AG08396 (cell line): ENCODE data around the gene SF3B2.
"Not testable (repeated sequence)": the region's sequence is repeated elsewhere in the genome, so short reads cannot be mapped to it uniquely, and the experiment has no call there.

Source experiments
- DNase-seq: peaks from one replicate; pipeline ENCODE4 v3.0.0; 2012; ENCODE audit warnings: low spot score, mixed read lengths

SF3B2 gene

GRCh38 chr11:66111158-66111557 lies 59.0 kb downstream of the SF3B2 start:
- DNase-seq, result no peak

- no peak for DNase-seq
These were observed 59.9 kb downstream of the SF3B2 start for GRCh38 chr11:66112041-66112491.

DNA sequence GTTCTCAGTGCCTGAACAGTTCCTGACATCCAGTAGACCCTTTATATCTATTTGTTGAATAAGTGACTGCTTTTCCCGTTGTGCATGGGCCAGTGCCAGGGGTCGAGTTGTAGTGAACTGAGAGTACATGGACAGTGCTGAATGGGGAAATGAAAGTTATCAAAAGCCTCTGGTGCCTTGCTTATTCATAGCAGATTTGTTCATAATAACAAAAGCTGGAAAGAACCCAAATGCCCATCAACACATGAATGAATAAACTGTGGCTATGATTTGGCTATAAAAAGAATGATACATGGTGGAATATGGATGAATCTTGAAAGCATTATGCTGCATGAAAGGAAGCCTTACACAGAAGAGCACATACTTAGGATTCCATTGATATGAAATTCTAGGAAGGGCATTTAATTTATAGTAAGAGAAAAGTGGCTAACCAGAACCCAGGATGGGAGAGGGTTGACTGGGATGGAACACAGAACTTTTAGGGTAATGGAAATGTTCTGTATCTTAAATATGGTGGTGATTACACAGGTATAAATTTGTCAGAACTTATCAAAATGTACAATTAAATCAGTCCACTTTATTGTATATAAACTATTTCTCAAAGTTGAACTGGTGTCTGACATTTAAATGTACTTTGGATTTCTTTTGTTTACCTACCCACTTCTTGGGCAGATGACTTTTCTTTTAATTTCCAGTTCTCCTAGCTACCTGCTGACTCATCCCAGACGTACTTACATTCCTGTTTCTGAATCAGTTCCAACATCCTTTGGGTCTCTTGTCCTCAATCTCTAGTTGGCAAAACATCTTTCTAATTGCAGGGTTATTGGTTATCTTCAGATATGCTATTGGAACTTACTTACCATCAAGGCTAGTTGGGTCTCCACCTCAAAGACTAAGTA lies 60.7 kb downstream of the SF3B2 start:
- DNase-seq, result peak; percentile 29

GRCh38 chr11:66114957-66115356 lies 62.8 kb downstream of the SF3B2 start:
- not testable (repeated sequence) for DNase-seq

- DNase-seq, result no peak
These were observed 63.6 kb downstream of the SF3B2 start for GRCh38 chr11:66115638-66116301.

- no peak for DNase-seq
These were observed 64.6 kb downstream of the SF3B2 start for GRCh38 chr11:66116576-66117361.

DNA sequence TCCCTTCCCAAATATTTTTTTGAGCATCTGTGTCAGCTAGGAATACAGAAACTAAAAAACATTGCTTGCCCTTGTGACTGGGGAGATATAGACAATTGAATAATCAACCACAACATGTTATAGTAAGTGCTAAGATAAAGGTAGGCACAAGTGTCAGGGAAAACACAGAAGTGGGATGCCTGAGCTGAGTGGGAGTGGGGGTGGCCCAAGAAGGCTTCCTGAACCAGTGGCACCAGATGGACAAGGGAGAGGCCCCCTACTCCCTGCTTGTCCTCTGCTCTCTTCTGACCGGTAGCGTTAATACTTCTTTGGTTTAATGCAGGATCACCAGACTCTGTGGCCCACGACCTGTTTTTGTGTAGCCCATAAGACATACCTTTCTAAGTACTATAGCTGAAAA lies 66.7 kb downstream of the SF3B2 start:
- DNase-seq, result no peak
